Urothelium cell line (cell line): ENCODE results near the gene CCT3.
"Not testable (repeated sequence)": the region's sequence is repeated elsewhere in the genome, so short reads cannot be mapped to it uniquely, and the experiment has no call there.

Experiments
- DNase-seq: peaks from one replicate; pipeline ENCODE4 v3.0.0; 2011; ENCODE audit warnings: low spot score, mixed read lengths
- FAIRE-seq: peaks from 2 replicates; lab custom pipeline; 2011; peaks lifted over from hg19 to GRCh38; lab: Jason Lieb, UNC

Gene CCT3

GRCh38 chr1:156368889-156369684 is 31.0 kb upstream of the CCT3 start, which contains the start of gene RHBG:
TSS of gene RHBG (plus strand) at chr1:156369211. CDS start at chr1:156369250, 39 bp downstream.
- DNase-seq: no peak

GRCh38 chr1:156368157-156368658 is 30.1 kb upstream of the CCT3 start:
- DNase-seq (no peak), FAIRE-seq (no peak)

More at GRCh38 chr1:156368889-156369684, 31.0 kb upstream of the CCT3 start, which contains the start of gene RHBG:
- FAIRE-seq: no peak

- no peak for DNase-seq
- no peak for FAIRE-seq
Measured at GRCh38 chr1:156367383-156368156, 29.5 kb upstream of the CCT3 start.

- DNase-seq: no peak
- FAIRE-seq: no peak
Measured at GRCh38 chr1:156366378-156367166, 28.5 kb upstream of the CCT3 start.

GRCh38 chr1:156365754-156366153 is 27.7 kb upstream of the CCT3 start:
- no peak for FAIRE-seq

GRCh38 chr1:156360534-156360933 is 22.4 kb upstream of the CCT3 start:
- FAIRE-seq (no peak), DNase-seq (no peak)

More at GRCh38 chr1:156365754-156366153, 27.7 kb upstream of the CCT3 start:
- no peak for DNase-seq

- no peak for DNase-seq
- FAIRE-seq: no peak
Measured at GRCh38 chr1:156359973-156360372, 21.9 kb upstream of the CCT3 start.

GRCh38 chr1:156359249-156359648 is 21.2 kb upstream of the CCT3 start:
- FAIRE-seq (no peak), DNase-seq (no peak)

GRCh38 chr1:156358641-156359040 is 20.5 kb upstream of the CCT3 start:
- no peak for FAIRE-seq
- DNase-seq: no peak

- no peak for DNase-seq
- FAIRE-seq: no peak
Measured at GRCh38 chr1:156357977-156358376, 19.9 kb upstream of the CCT3 start.

GRCh38 chr1:156356875-156357534 is 18.9 kb upstream of the CCT3 start:
- FAIRE-seq (no peak), DNase-seq (peak; percentile 38)

GRCh38 chr1:156356262-156356874 is 18.3 kb upstream of the CCT3 start:
- FAIRE-seq (no peak), DNase-seq (no peak)

- not testable (repeated sequence) for DNase-seq, FAIRE-seq
Measured at GRCh38 chr1:156352481-156352880, 14.4 kb upstream of the CCT3 start.

GRCh38 chr1:156347331-156347730 is 9.2 kb upstream of the CCT3 start:
- FAIRE-seq: no peak
- DNase-seq: no peak

- no peak for DNase-seq
- no peak for FAIRE-seq
Measured at GRCh38 chr1:156346636-156347035, 8.5 kb upstream of the CCT3 start.

GRCh38 chr1:156346035-156346434 is 7.9 kb upstream of the CCT3 start:
- not testable (repeated sequence) for FAIRE-seq, DNase-seq

GRCh38 chr1:156344409-156344808 is 6.3 kb upstream of the CCT3 start:
- no peak for FAIRE-seq
- DNase-seq: no peak

- no peak for FAIRE-seq
Measured at GRCh38 chr1:156342166-156342955, 4.3 kb upstream of the CCT3 start.

GRCh38 chr1:156337888-156338179 is 258 bp downstream of the CCT3 start:
- no peak for FAIRE-seq

More at GRCh38 chr1:156342166-156342955, 4.3 kb upstream of the CCT3 start:
- DNase-seq: no peak

More at GRCh38 chr1:156337888-156338179, 258 bp downstream of the CCT3 start:
- no peak for DNase-seq
